Muscle layer of duodenum (tissue), 2 donors: ENCODE data around the gene PLXND1.

ENCODE experiments used
- H3K27ac ChIP-seq: one replicate; pipeline ENCODE4 v1.7.0; 2013; ENCODE audit warnings: mild to moderate bottlenecking, low read length
- H3K27me3 ChIP-seq: one replicate; pipeline ENCODE4 v1.7.0; 2013; ENCODE audit warnings: low read depth, mild to moderate bottlenecking, control low read depth, low read length
- H3K36me3 ChIP-seq, 2 donors: one replicate each; pipeline ENCODE4 v1.7.0; 2013; ENCODE audit warnings: low read length in 2 of 2, control low read depth in 1 of 2, mild to moderate bottlenecking in 1 of 2; ENCODE audit not compliant: insufficient read depth in 2 of 2, control insufficient read depth in 1 of 2
- H3K4me1 ChIP-seq, 2 donors: one replicate each; pipeline ENCODE4 v1.7.0; 2013; ENCODE audit warnings: low read length in 2 of 2, mild to moderate bottlenecking in 2 of 2, control low read depth in 1 of 2, moderate library complexity in 1 of 2; ENCODE audit not compliant: insufficient read depth in 2 of 2, control insufficient read depth in 1 of 2
- H3K4me3 ChIP-seq, 2 donors: one replicate each; pipeline ENCODE4 v1.7.0; 2013; ENCODE audit warnings: low read length in 2 of 2, low read depth in 1 of 2, mild to moderate bottlenecking in 1 of 2
- H3K9me3 ChIP-seq, 2 donors: one replicate each; pipeline ENCODE4 v1.7.0; 2013; ENCODE audit warnings: low read length in 2 of 2, control low read depth in 1 of 2, mild to moderate bottlenecking in 1 of 2; ENCODE audit not compliant: control insufficient read depth in 1 of 2
- donor health status: healthy.

PLXND1 gene

GRCh38 chr3:129559565-129560079 lies 46.9 kb downstream of the PLXND1 start:
- no peaks in the 10 kb centered on the region for H3K27me3 ChIP-seq
- no peak overlapping the region for H3K4me3 ChIP-seq
- peaks cover 0 to 47% of the 10 kb centered on the region in 2 donors for H3K4me1 ChIP-seq
- H3K9me3 ChIP-seq: no peaks in the 10 kb centered on the region
- H3K36me3 ChIP-seq: peaks cover 13 to 19% of the 10 kb centered on the region in 2 donors
- no peak overlapping the region for H3K27ac ChIP-seq

GRCh38 chr3:129558772-129559564 lies 47.5 kb downstream of the PLXND1 start:
- Histone ChIP-seq H3K27me3 (no peaks in the 10 kb centered on the region), H3K36me3 (peaks cover 10 to 19% of the 10 kb centered on the region in 2 donors), H3K9me3 (no peaks in the 10 kb centered on the region), H3K4me3 (no peak overlapping the region), H3K27ac (no peak overlapping the region), H3K4me1 (peaks cover 0 to 47% of the 10 kb centered on the region in 2 donors)

GRCh38 chr3:129558081-129558771 lies 48.2 kb downstream of the PLXND1 start:
- Histone ChIP-seq H3K4me1 (peaks cover 0 to 44% of the 10 kb centered on the region in 2 donors), H3K27ac (no peak overlapping the region)

GRCh38 chr3:129557548-129557894 lies 49.0 kb downstream of the PLXND1 start:
- no peaks in the 10 kb centered on the region for H3K27me3 ChIP-seq
- H3K9me3 ChIP-seq: no peaks in the 10 kb centered on the region
- H3K4me1 ChIP-seq: peaks cover 0 to 44% of the 10 kb centered on the region in 2 donors
- H3K27ac ChIP-seq: no peak overlapping the region
- no peak overlapping the region for H3K4me3 ChIP-seq
- H3K36me3 ChIP-seq: peaks cover 3 to 9% of the 10 kb centered on the region in 2 donors

More at GRCh38 chr3:129558081-129558771, 48.2 kb downstream of the PLXND1 start:
- peaks cover 10 to 16% of the 10 kb centered on the region in 2 donors for H3K36me3 ChIP-seq
- no peaks in the 10 kb centered on the region for H3K9me3 ChIP-seq
- H3K4me3 ChIP-seq: no peak overlapping the region
- no peaks in the 10 kb centered on the region for H3K27me3 ChIP-seq

- H3K4me1 ChIP-seq: peaks cover 0 to 43% of the 10 kb centered on the region in 2 donors
- H3K9me3 ChIP-seq: no peaks in the 10 kb centered on the region
- no peak overlapping the region for H3K27ac ChIP-seq
These were observed 49.5 kb downstream of the PLXND1 start for GRCh38 chr3:129556890-129557547.

GRCh38 chr3:129556358-129556695 lies 50.1 kb downstream of the PLXND1 start:
- no peaks in the 10 kb centered on the region for H3K27me3 ChIP-seq
- H3K9me3 ChIP-seq: no peaks in the 10 kb centered on the region
- peaks cover 0 to 7% of the 10 kb centered on the region in 2 donors for H3K36me3 ChIP-seq
- H3K27ac ChIP-seq: no peak overlapping the region
- no peak overlapping the region for H3K4me3 ChIP-seq
- H3K4me1 ChIP-seq: peaks cover 0 to 38% of the 10 kb centered on the region in 2 donors

More at GRCh38 chr3:129556890-129557547, 49.5 kb downstream of the PLXND1 start:
- Histone ChIP-seq H3K36me3 (peaks cover 0 to 7% of the 10 kb centered on the region in 2 donors), H3K27me3 (no peaks in the 10 kb centered on the region), H3K4me3 (no peak overlapping the region)

- no peaks in the 10 kb centered on the region for H3K9me3 ChIP-seq
- no peak overlapping the region for H3K4me3 ChIP-seq
- H3K27me3 ChIP-seq: no peaks in the 10 kb centered on the region
- H3K4me1 ChIP-seq: peaks cover 0 to 33% of the 10 kb centered on the region in 2 donors
- H3K36me3 ChIP-seq: peaks cover 0 to 7% of the 10 kb centered on the region in 2 donors
- H3K27ac ChIP-seq: no peak overlapping the region
These were observed 50.7 kb downstream of the PLXND1 start for GRCh38 chr3:129555616-129556357.

- no peak overlapping the region for H3K27ac ChIP-seq
- H3K4me3 ChIP-seq: no peak overlapping the region
- H3K27me3 ChIP-seq: no peaks in the 10 kb centered on the region
- peaks cover 0 to 26% of the 10 kb centered on the region in 2 donors for H3K4me1 ChIP-seq
- H3K9me3 ChIP-seq: no peaks in the 10 kb centered on the region
- H3K36me3 ChIP-seq: peaks cover 0 to 7% of the 10 kb centered on the region in 2 donors
These were observed 51.3 kb downstream of the PLXND1 start for GRCh38 chr3:129555153-129555550.

GRCh38 chr3:129554356-129555152 lies 51.9 kb downstream of the PLXND1 start:
- H3K4me3 ChIP-seq: no peak overlapping the region
- peaks cover 0 to 24% of the 10 kb centered on the region in 2 donors for H3K4me1 ChIP-seq
- H3K27ac ChIP-seq: no peak overlapping the region
- H3K27me3 ChIP-seq: no peaks in the 10 kb centered on the region
- peaks cover 0 to 7% of the 10 kb centered on the region in 2 donors for H3K36me3 ChIP-seq
- H3K9me3 ChIP-seq: no peaks in the 10 kb centered on the region

- no peaks in the 10 kb centered on the region for H3K27me3 ChIP-seq
- no peak overlapping the region for H3K27ac ChIP-seq
- H3K36me3 ChIP-seq: peaks cover 0 to 7% of the 10 kb centered on the region in 2 donors
- peaks cover 0 to 20% of the 10 kb centered on the region in 2 donors for H3K4me1 ChIP-seq
- H3K9me3 ChIP-seq: no peaks in the 10 kb centered on the region
- peak overlapping the region in 1 of 2 donors; percentile 16 for H3K4me3 ChIP-seq
These were observed 52.8 kb downstream of the PLXND1 start for GRCh38 chr3:129553719-129554118.
